ENCODE results near the gene RTN4RL1.

Gene RTN4RL1

GRCh38 chr17:2051061-2051932, 26.2 kb upstream of the RTN4RL1 start:
- TF ChIP-seq CTCF (IDR thresholded peaks at IDR 0.05) = no peak
- H3K36me3 ChIP-seq = no peaks in the 10 kb centered on the region
- H3K4me1 ChIP-seq = peaks cover 0 to 58% (median 51%) of the 10 kb centered on the region in 4 donors
- peaks cover 0 to 67% of the 10 kb centered on the region in 2 donors for H3K27me3 ChIP-seq
- DNase-seq = no peak
- H3K9me3 ChIP-seq = no peaks in the 10 kb centered on the region
- intact Hi-C loops (cut with DNase I; ENCODE audit: low total_unique reads) = no loop called here
- H3K4me3 ChIP-seq = peak overlapping the region; percentile 61 to 83
- H3K27ac ChIP-seq = no peak overlapping the region

GRCh38 chr17:2050300-2051060, 25.3 kb upstream of the RTN4RL1 start:
- TF ChIP-seq CTCF (IDR thresholded peaks at IDR 0.05) = no peak
- no peak for DNase-seq
- H3K36me3 ChIP-seq = no peaks in the 10 kb centered on the region
- H3K9me3 ChIP-seq = no peaks in the 10 kb centered on the region
- intact Hi-C loops (cut with DNase I; ENCODE audit: low total_unique reads) = no loop called here
- peak overlapping the region; percentile 61 to 83 for H3K4me3 ChIP-seq
- H3K27ac ChIP-seq = no peak overlapping the region
- H3K27me3 ChIP-seq = peaks cover 0 to 68% of the 10 kb centered on the region in 2 donors
- peaks cover 0 to 54% (median 48%) of the 10 kb centered on the region in 4 donors for H3K4me1 ChIP-seq

GRCh38 chr17:2049333-2050299, 24.5 kb upstream of the RTN4RL1 start:
- peaks cover 0 to 61% of the 10 kb centered on the region in 2 donors for H3K27me3 ChIP-seq
- H3K27ac ChIP-seq = peak overlapping the region; percentile 58 to 63
- no peak for TF ChIP-seq CTCF (IDR thresholded peaks at IDR 0.05)
- intact Hi-C loops (cut with DNase I; ENCODE audit: low total_unique reads) = no loop called here
- peaks cover 0 to 3% (median 2%) of the 10 kb centered on the region in 3 donors for H3K36me3 ChIP-seq
- H3K9me3 ChIP-seq = no peaks in the 10 kb centered on the region
- peak overlapping the region; percentile 61 to 83 for H3K4me3 ChIP-seq
- peak; percentile 82 to 90 for DNase-seq
- peaks cover 0 to 47% (median 41%) of the 10 kb centered on the region in 4 donors for H3K4me1 ChIP-seq

GRCh38 chr17:2048805-2049204, 23.7 kb upstream of the RTN4RL1 start:
- Histone ChIP-seq H3K4me1 (peaks cover 0 to 47% (median 36%) of the 10 kb centered on the region in 4 donors), H3K27ac (no peak overlapping the region), H3K27me3 (peaks cover 0 to 53% of the 10 kb centered on the region in 2 donors), H3K36me3 (peaks cover 0 to 11% (median 10%) of the 10 kb centered on the region in 3 donors), H3K9me3 (no peaks in the 10 kb centered on the region), H3K4me3 (peak overlapping the region in 1 of 2 donors; percentile 83)
- TF ChIP-seq CTCF (IDR thresholded peaks at IDR 0.05) = no peak
- no peak for DNase-seq
- intact Hi-C loops (cut with DNase I; ENCODE audit: low total_unique reads) = no loop called here

GRCh38 chr17:2047590-2047989, 22.5 kb upstream of the RTN4RL1 start:
- Histone ChIP-seq H3K27ac (no peak overlapping the region), H3K4me3 (no peak overlapping the region), H3K36me3 (peaks cover 0 to 21% (median 18%) of the 10 kb centered on the region in 3 donors), H3K9me3 (no peaks in the 10 kb centered on the region), H3K4me1 (peaks cover 0 to 52% (median 41%) of the 10 kb centered on the region in 4 donors), H3K27me3 (peaks cover 0 to 43% of the 10 kb centered on the region in 2 donors)
- intact Hi-C loops (cut with DNase I; ENCODE audit: low total_unique reads) = no loop called here
- no peak for TF ChIP-seq CTCF (IDR thresholded peaks at IDR 0.05)
- no peak for DNase-seq
